GM19240 (cell line): Measurements from ENCODE around the gene MVD.

Experiments used
- DNase-seq: peaks from one replicate; pipeline ENCODE4 v3.0.0; 2011; ENCODE audit warnings: low spot score; ENCODE audit not compliant: insufficient read length

Gene MVD

GRCh38 chr16:88662843-88663606 lies at the start of gene MVD:
MVD (minus strand) TSS chr16:88663091; CDS start chr16:88663080, 11 bp downstream.
- DNase-seq = peak; percentile 99

GRCh38 chr16:88712362-88712979 lies 49.6 kb upstream of the MVD start:
- no peak for DNase-seq

GRCh38 chr16:88711750-88712340 lies 49.0 kb upstream of the MVD start:
- no peak for DNase-seq

- DNase-seq = no peak
Measured at GRCh38 chr16:88710556-88710955, 47.7 kb upstream of the MVD start.

GRCh38 chr16:88706965-88707826 lies 44.3 kb upstream of the MVD start:
- DNase-seq = no peak

- DNase-seq = peak; percentile 99
Measured at GRCh38 chr16:88706229-88706964, 43.5 kb upstream of the MVD start, which contains the start of the genes CTU2 and RNF166. CTU2 (plus strand) TSS chr16:88706503; CDS start chr16:88706531, 28 bp downstream. RNF166 (minus strand) TSS chr16:88706408; CDS start chr16:88706325, 83 bp downstream.

GRCh38 chr16:88705801-88706228 lies 42.9 kb upstream of the MVD start:
- DNase-seq = no peak

GRCh38 chr16:88705076-88705684 lies 42.3 kb upstream of the MVD start:
- no peak for DNase-seq

GRCh38 chr16:88703486-88704309 lies 40.8 kb upstream of the MVD start:
- no peak for DNase-seq

GRCh38 chr16:88702371-88703210 lies 39.7 kb upstream of the MVD start:
- DNase-seq = no peak

- no peak for DNase-seq
Measured at GRCh38 chr16:88701581-88702370, 38.9 kb upstream of the MVD start.

- DNase-seq = peak; percentile 97
Measured at GRCh38 chr16:88700636-88701482, 38.0 kb upstream of the MVD start.

GRCh38 chr16:88700322-88700635 lies 37.4 kb upstream of the MVD start:
- no peak for DNase-seq

GRCh38 chr16:88699180-88699579 lies 36.3 kb upstream of the MVD start:
- DNase-seq = no peak

GRCh38 chr16:88698646-88699045 lies 35.8 kb upstream of the MVD start:
- no peak for DNase-seq

- no peak for DNase-seq
Measured at GRCh38 chr16:88697831-88698615, 35.1 kb upstream of the MVD start.
